Breast epithelium (tissue), 3 donors: ENCODE measurements around the gene COMMD7.

Experiments used
- CTCF ChIP-seq, 3 donors: fragments of 450-650 bp; IDR thresholded peaks; one replicate each; pipeline ENCODE4 v1.5.1; 2016 to 2017; ENCODE audit warnings: antibody characterized with exemption in 3 of 3, mild to moderate bottlenecking in 3 of 3, moderate library complexity in 3 of 3
- POLR2A ChIP-seq: fragments of 450-650 bp; IDR thresholded peaks from one replicate; pipeline ENCODE4 v1.6.1; 2016; ENCODE audit warnings: antibody characterized with exemption, mild to moderate bottlenecking, moderate library complexity
- POLR2AphosphoS5 ChIP-seq, 3 donors: sonication (generic); formaldehyde crosslinking; IDR thresholded peaks; one replicate each; pipeline ENCODE4 v1.6.1; 2017; ENCODE audit warnings: antibody characterized with exemption in 3 of 3

DNA sequence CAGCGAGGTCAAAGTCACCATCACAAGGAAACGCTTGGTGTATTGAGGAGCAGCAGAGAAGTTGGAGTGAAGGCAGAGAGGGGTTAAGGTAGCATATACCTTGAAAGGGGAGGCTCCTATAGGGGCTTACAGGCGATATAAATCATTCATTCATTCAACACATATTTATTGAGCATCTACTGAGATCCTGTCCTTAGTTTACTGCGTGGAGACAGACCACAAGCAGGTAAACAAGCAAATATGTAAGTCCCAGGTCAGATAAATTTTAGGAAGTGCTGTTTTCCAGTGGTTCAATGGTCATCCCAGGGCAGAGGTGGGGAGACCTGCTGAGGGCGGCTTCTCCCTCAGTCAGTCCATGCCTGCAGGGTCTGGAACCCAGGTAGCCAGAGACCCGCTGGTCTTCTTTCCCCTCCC, 18.2 kb upstream of the COMMD7 start:
- TF ChIP-seq CTCF (IDR thresholded peaks at IDR 0.05) (no peak), POLR2A (no peak), POLR2AphosphoS5 (IDR thresholded peaks at IDR 0.05) (no peak)
